T-helper 9 cell (primary cell): ENCODE data around the gene RARG.
"Not testable (repeated sequence)": the region's sequence is repeated elsewhere in the genome, so short reads cannot be mapped to it uniquely, and the experiment has no call there.

ENCODE experiments used
- DNase-seq: peaks from one replicate; pipeline ENCODE4 v3.0.0-alpha.2; 2020

The RARG gene

DNA sequence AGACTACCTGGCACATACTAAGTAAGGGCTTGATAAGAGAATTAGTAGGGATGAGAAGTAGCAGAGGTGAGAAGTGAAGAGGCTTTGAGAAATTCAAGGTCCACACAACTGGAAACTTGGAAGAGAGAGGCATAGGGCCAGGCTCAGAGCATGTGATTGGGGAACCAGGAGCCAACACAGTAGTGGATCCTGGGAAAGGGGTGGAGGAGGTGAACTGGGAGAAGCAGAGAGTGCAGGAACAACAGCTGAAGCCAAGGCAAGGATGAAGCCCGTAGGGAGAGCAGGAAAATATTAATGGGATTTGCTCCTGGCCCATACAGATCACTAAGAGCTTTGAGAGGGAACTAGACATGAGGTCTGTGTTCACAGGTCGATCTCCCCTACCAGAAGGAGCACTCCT is 23.6 kb downstream of the RARG start:
- no peak for DNase-seq

DNA sequence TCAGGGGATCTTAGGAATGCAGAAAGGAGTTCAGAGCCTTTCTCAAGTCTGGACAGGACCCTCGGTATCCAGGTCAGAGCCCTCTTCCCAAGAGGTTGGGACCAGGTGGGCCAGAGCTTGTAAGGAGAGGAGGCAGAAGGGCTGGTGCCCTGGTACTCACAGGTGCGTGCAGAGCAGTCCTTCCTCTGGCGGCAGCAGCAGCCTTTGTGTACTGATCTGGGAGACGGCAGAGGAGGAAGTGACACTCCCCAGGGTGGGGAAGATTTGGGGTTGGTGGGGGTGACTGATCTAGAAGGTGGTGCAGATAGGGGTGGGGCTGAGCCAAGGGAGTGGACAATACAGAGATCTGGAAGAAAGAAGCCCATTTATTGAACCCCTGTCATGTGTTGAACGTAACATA is 25.0 kb downstream of the RARG start, which contains the start of gene ITGB7:
Gene ITGB7 (minus strand): TSS at position 210 of the 400 bp plus-strand sequence. CDS start 6,808 bp downstream, outside the sequence.
- peak; percentile 52 for DNase-seq

DNA sequence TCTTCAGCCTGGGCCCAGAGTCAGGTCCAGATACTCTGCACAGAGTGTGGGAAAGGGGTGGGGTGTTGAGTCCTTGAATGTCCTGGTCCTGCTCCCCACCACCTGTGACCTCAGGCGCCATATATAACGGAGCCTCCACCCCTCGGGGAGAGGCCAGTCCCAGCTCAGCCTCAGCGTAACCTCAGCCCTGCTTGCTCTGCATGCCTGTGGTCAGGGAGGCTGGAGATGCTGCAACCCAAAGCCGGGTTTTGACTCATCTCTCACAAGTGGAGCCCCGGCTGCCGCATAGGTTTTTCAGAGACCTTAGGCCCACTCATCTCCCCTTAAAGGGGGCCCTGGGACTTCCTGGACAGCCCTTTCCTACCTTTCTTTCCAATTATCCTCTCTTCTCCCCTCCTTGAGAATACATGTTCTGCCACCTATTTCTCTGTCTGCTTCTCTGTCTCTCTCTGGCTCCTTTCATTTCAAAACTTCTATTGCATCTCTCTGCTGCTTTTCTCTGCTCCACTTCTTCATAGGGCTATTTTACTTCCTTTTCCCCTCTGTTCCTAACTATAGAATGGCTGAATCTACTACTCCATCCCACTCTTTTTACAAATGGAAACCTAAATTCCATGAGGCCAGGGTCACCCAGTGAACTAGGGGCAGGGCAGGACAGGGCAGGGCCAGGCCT is 26.1 kb downstream of the RARG start:
- DNase-seq: peak; percentile 39

DNA sequence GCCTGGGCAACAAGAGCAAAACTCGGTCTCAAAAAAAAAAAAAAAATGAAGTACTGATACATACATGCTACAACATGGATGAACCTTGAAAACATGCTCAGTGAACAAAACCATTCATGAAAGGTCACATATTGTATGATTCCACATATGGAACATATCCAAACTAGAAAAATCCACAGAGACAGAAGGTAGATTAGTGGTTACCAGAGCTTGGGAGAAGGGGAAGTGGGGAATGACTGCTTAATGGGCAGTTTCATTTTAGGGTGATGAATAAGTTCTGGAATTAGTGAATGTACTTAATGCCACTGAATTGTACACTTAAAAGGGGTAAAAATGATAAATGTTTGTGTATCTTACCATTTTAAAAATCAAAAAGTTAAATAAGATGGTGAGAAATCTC is 27.7 kb downstream of the RARG start:
- no peak for DNase-seq

DNA sequence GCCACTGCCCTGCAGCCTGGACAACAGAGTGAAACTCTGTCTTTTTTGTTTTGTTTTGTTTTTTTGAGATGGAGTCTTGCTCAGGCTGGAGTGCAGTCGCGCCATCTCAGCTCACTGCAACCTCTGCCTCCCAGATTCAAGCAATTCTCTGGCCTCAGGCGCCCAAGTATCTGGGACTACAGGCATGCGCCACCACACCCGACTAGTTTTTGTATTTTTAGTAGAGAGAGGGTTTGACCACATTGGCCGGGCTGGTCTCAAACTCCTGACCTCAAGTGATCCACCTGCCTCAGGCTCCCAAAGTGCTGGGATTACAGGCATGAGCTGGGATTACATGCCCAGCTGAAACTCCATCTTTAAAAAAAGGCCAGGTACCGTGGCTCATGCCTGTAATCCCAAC is 29.7 kb downstream of the RARG start:
- not testable (repeated sequence) for DNase-seq

DNA sequence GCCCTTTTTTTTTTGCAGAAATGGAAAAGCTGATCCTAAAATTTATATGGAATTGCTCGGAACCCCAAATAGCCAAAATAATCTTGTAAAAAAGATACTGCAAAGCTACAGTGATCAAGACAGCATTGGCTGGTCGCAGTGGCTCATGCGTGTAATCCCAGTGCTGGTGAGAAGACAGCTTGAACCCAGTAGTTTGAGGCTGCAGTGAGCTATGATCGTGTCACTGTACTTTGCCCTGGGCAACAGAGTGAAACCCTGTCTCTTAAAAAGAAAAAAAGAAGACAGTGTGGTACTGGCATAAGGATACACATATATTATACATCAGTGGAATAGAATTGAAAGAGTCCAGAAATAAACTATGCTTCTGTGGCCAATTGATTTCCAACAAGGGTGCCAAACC is 30.4 kb downstream of the RARG start:
- no peak for DNase-seq

DNA sequence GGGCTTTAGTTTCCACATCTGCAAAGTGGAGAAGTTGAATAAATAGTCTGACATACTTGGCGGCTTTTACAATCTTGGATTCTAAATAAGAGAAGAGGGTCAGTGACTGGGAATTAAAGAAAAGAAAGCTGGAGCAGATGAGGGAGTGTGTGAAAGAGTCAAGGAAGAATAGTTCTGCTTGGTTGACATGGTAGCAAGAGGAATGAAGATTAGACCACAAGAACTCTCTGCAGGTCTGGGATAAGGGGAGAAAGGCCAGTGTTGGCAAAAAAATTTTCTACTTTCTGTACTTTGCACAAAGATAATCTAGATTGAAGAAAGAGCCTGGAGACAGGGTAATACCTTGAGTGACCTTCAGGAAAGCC is 30.9 kb downstream of the RARG start:
- DNase-seq: no peak

DNA sequence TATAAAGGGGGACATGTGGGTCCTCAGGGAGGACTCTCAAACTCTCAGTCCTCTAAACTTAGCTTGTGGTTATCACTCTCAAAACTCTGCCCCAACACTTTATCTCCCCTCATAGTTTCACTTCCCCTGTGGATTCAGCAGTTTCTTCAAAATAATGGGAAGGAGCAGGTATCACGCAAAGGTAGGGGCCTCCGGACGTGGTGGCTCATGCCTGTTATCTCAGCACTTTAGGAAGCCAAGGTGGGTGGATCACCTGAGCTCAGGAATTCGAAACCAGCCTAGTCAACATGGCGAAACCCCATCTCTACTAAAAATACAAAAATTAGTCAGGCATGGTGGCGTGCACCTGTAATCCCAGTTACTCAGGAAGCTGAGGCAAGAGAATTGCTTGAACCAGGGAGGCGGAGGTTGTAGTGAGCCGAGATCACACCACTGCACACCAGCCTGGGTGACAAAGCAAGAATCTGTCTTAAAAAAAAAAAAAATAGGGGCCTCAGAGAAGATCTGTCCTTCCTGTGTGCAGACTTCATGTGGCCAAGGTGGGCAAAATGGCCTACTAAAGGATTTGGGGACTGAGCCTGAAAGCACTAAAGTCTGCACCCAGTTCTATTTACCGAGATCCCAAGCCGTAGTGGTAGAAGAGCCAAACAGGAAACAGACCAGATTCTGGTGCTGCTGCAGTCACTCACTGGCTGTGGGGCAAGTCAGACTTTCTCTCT is 31.4 kb downstream of the RARG start:
- no peak for DNase-seq

DNA sequence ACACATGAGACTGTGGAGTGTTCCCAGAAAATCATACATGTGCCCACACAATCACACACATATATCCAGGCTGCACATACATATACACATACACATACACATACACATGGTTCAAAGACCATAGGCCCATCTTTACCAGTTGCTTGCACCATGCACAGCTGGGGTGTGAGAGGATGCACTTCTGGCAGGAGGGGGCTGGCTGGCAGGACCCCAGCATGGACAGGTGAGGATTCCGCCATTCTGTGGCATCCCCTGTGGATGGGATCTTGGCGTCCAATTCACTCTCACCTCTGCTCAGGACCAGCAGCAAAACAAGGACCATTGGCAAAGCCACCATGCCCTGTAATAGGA is 31.9 kb downstream of the RARG start:
- no peak for DNase-seq

DNA sequence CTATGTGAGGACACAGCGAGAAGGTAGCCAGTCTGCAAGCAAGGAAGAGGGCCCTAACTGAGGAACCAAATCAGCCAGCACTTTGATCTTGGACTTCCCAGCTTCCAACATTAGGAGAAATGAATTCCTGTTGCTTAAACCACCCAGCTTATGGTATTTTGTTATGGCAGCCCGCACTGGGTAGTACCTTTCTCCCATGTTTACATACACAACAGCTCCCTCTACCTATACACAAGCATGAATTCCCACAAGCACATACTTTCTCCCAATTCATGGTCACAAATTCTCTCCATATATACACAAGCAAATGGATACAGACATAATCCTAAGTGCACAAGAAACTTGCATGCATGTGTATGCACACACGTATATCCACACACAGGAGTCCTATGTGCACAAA is 32.3 kb downstream of the RARG start:
- no peak for DNase-seq

DNA sequence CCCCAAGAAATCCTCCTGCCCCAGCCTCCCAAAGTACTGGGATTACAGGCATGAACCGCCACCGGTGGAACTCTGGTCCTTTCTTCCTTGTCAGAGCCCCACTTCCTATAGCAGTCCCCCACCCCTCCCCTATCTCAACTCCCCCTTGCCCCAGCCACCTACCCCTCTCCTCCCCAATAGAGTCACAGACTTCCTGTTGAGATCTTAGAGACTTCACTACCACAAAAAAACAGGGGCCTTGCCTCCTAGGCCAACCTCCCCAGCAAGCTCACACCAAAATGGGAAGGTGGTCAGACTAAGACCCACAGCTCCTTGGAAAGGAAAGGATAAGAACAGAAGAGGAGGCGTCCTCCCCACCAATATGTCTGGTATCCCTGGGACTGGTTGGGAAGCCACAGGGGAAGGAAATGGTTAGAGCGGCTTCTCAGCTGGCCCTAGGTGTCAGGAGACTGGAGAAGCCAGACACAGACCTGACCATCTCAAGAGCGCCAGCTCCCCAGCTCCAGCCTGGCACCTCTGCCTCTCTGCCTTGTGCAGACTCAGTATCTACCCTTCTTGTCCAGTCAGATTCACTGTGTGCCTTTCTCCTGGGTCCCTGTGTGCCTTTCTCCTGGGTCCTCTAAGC is 33.4 kb downstream of the RARG start:
- DNase-seq: no peak

DNA sequence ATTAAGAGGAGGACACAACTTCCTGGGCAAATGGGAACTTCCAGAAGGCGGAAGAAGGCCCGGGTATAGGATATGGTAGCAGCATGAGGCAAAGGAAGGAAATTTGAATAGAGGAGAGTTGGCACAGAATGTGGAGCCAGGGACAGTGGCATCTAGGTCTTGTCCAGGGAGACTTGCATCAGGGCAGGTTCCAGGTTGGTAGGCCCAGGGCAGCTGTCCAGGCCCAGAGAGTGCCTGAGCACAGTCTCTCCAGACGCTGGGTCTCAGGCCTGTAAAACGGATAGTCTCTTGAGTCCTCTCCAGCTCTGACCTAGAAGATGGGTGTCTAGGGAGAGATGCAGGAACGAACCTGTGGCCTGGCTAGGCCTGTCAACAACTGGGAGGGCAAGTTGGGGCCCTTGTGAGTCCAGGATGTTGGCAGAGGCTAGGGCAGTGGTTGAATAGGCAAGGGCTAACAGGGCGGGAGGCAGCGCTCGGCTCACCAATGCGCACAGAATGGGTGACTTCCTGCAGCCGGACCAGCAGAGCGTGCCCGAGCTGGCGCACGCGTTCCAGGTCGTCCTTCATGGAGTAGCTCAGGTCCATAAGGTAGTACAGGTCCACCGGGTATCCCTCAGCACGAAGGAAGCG is 34.9 kb downstream of the RARG start:
- DNase-seq: no peak

DNA sequence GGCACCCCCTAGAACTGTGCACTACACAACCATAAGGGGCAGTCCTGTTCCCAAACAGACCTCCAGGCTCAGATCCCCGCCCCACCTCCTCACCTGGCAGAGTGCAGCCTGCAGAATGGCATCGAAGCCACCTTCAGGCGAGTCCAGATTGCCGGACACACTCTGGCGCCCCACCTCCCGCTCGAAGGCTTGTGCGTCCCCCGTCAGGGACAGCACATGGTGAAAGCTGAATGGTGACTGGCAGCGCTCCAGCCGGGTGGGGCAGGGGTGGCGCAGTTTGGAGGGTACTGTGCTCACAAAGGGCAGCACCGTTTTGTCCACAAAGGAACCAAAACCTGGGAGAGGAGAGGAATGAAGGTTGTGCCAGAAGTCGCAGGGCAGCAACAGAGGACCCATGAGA is 35.5 kb downstream of the RARG start:
- DNase-seq: no peak

DNA sequence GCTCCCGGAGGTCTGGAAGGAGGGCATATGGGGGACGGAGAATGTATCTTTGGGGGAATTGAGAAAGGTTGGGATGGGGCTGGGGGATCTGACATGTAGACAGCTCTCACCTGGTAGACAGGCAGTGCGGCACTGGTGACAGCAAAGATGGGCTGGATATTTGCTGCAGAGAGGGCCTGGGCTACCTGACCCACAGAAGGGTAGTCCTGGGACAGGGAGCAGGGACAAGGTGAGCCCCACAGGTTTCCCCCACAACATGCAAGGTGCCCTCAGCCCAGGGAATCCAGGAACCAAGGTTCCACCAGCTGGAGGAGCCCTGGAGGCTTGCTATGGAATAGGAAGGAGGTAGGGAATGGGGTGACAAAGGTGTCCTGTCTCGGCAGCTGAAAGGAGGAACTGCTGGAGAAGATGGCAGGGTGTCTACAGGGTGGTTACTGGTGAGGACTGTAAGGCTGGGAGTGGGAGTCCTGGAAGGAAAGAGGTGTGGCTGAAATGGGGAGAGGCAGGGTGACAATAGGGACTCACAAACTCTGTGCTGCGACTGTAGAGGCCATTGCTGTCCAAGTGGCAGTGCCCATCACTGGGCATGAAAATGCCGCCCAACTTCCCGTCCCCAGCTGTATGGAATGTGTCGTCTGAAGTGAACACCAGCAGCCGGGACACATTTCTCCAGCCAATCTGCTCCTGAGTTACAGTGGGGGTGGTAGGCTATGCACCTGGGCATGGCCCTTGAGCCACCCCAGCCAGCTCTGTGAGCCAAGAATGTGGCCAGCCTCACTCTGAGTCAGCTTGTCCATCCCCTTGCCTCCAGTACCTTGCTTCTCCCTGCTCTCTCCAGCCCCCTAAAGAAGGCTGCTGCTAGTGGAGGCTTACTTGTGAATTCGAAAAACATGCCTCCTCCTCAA is 36.2 kb downstream of the RARG start:
- no peak for DNase-seq

DNA sequence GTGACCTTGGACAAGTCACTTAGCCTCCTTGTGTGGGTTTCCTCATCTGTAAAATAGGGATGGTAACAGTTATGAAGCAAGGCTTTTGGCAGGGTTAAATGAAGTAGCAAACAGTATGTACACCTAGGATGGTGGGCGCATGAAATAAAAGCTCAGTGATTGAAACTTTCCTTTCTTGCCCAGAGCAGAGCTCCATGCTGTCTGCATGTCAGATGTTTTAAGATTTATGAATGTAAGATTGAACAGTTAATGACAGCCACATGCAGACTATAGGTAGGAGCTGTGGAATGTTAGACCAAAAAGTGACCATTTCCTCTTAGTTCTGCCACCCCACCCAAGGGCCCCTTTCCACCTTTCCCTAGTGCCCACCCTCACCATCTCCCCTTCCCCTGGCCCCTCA is 37.0 kb downstream of the RARG start:
- no peak for DNase-seq

DNA sequence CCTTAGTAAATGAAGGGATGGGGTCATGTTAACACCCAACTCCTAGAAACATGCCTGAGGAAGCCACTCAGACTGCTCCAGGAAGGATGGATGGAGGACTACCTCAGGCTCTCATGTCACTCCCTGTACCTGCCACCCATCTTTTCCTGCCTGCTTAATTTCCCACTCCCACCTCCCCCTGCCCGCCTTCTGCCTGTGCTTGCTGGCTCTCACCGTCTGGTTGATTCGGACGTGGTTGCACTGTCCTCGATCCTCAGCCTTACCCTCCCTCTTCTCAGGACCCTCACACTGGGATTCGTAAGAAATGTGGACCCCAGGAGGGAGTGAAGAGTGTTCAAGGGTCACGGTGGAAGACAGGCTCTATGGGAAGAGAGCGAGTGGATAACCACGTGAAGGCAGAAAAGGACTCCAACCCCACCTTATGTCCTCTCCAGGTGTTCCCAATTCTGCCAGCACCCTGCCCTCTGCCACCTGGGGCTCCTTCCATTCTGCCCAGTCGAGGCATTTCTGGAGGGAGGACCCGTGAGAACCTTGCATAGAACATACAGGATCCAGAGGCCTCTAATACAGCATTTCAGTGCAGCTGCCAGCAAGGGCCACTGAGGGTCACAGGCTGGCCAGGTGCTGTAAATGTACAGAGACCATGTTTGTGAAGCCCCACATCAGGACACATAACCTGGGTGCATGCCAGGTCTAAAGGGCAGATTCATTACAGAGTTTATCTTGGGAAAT is 37.9 kb downstream of the RARG start:
- no peak for DNase-seq

DNA sequence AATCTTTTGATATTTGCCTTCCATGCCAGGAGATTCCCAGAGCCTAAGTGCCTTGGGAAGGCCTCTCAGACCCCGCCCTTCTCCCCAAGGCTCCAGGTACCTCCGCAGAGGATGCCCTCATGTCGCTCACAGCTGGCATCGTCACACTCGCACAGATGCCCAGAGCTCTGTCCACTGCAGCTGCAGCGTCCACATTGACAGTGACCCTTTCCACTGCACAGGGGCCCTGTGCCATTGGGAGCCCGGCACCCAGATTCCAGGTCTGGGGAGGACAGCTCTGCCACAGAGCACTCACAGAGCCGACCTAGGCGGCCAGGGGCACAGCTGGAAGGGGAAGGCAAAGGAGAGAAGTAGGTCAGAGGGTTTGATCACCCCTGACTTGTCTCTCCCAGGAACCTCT is 39.0 kb downstream of the RARG start:
- DNase-seq: no peak

DNA sequence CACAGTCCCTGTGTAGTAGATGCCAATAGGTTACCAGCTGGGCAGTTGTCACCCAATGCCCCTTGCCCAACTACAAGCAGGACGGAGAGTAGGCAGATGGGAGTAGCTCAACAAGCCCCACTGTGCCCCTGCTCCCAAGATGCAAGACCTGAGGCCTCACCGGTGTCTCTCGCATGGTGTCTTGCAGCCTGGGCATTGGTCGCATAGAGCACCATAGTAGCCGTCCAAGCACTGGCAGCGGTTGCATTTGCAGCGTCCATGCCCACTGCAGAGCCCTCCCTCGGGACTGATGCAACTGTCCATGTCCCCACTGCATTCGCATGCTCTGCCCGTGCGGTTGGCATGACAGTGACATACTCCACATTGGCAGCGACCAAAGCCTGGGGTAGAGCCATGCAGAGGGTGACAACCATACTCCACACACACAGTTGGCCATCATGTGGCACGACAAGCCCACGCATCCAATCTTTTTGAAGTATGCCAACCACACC is 39.4 kb downstream of the RARG start:
- DNase-seq: no peak

DNA sequence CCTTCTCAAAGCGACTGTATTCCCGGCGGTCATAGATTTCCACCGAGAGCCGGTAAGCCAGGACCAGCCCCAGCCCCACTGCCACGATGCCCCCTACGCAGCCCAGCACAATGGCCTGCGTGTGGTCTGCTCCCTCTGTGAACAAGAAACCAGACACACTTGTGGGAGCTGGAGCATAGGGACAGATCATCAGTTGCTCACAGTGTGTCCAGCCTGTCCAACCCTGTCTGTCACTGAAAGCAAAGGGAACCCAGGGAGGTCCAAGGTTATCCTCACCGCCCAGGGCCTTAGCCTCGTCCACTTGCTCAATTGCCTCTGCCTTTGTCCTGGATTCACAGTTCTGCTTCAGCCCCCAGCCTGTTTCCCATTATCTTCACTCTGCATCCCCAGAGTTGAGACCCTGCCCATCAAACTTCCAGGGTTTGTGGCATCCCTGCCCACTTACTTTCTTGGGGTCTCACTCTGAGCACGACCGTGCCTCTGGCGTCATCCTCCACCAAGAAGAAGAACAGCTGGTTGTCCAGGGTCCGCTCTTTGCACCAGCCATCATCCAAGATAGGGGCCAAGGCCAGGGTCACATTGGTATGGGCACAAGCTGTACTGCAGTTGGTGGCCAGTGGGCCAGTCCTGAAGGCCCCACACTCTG is 40.0 kb downstream of the RARG start:
- no peak for DNase-seq

DNA sequence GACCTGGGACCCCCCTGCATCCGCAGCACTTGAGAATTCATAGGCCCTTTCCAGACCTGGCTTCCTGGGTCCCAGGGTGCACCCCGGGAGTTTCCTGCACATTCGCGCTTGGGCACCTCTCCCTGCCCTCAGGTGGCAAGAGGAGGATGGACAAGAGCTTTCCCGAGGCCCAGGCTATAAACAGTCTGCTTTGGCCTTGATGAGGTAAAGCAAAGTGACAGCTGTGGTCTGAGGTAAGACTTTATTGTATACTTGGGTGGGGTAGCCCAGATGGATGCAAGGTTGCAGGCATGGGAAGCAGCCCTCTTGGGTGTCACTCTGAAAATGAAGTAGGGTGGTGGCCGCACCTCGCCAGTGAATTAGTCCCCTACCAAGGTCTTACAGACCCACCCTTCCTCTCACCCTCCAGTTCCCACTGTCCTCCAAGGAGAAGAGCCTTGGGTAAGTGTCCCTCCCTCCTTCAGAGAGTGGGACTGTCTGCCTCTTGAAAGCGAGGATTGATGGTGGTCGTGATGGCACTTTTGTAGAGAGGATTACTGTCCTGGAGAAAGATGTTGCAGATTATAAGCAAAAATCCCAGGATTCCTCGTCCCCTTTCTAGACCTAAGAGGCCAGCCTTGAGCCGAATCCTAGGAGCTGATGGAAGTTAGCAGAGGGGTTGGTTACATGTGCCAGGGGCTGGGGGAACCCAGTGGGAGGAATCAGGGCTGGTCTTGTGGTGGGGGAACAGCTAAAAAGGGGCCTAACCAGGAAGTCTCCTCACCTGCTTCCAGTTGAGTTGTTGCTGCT is 40.7 kb downstream of the RARG start:
- DNase-seq: no peak
